H9 (cell line): ENCODE results near the gene ASTN2. TPM values are rescaled to one million over a fixed set of nuclear protein-coding genes. Genes with fewer than 3 reads are reported as not detected.

ENCODE experiments used
- DNase-seq: peaks from one replicate; pipeline ENCODE4 v3.0.0-alpha.2; 2017
- H2AFZ ChIP-seq: one replicate; pipeline ENCODE4 v1.6.1; 2013; ENCODE audit warnings: mild to moderate bottlenecking, low read length, control low read depth, moderate library complexity
- H2AK5ac ChIP-seq: 2 replicates; pipeline ENCODE4 v1.6.1; 2013; ENCODE audit warnings: low read length, control low read depth, mixed read lengths; ENCODE audit not compliant: insufficient read length
- H2BK120ac ChIP-seq: one replicate; pipeline ENCODE4 v1.6.1; 2013; ENCODE audit warnings: low read depth, mild to moderate bottlenecking, low read length, control low read depth, inconsistent platforms; ENCODE audit not compliant: poor library complexity, severe bottlenecking
- H2BK12ac ChIP-seq: 2 replicates; pipeline ENCODE4 v1.6.1; 2013; ENCODE audit warnings: low read length, control low read depth, mixed read lengths, low read depth; ENCODE audit not compliant: insufficient read length
- H2BK15ac ChIP-seq: 2 replicates; pipeline ENCODE4 v1.6.1; 2013; ENCODE audit warnings: low read depth, low read length, control low read depth
- H2BK20ac ChIP-seq: one replicate; pipeline ENCODE4 v1.6.1; 2013; ENCODE audit warnings: low read depth, mild to moderate bottlenecking, low read length, control low read depth, inconsistent platforms; ENCODE audit not compliant: poor library complexity, severe bottlenecking
- H2BK5ac ChIP-seq: 2 replicates; pipeline ENCODE4 v1.6.1; 2013; ENCODE audit warnings: low read length, control low read depth, mixed read lengths; ENCODE audit not compliant: insufficient read length
- H3K14ac ChIP-seq: 2 replicates; pipeline ENCODE4 v1.6.1; 2013; ENCODE audit warnings: low read length, control low read depth; ENCODE audit not compliant: insufficient read depth
- H3K18ac ChIP-seq: 2 replicates; pipeline ENCODE4 v1.6.1; 2013; ENCODE audit warnings: low read depth, mild to moderate bottlenecking, mixed read lengths, low read length, control low read depth; ENCODE audit not compliant: insufficient read length
- H3K23ac ChIP-seq: 2 replicates; pipeline ENCODE4 v1.6.1; 2013; ENCODE audit warnings: low read length, control low read depth, mixed read lengths, low read depth; ENCODE audit not compliant: insufficient read length
- H3K23me2 ChIP-seq: 2 replicates; pipeline ENCODE4 v1.6.1; 2013; ENCODE audit warnings: low read depth, mild to moderate bottlenecking, mixed read lengths, low read length, control low read depth; ENCODE audit not compliant: insufficient read length, poor library complexity, severe bottlenecking
- H3K27ac ChIP-seq: 2 replicates; pipeline ENCODE4 v1.5.1; 2013; ENCODE audit warnings: low read length, control low read depth, mixed read lengths, low read depth; ENCODE audit not compliant: insufficient read length
- H3K27me3 ChIP-seq: 2 replicates; pipeline ENCODE4 v1.6.1; 2013; ENCODE audit warnings: low read length, control low read depth, inconsistent platforms; ENCODE audit not compliant: insufficient read depth
- H3K4ac ChIP-seq: 2 replicates; pipeline ENCODE4 v1.6.1; 2013; ENCODE audit warnings: low read depth, mild to moderate bottlenecking, control low read depth, inconsistent platforms, low read length, moderate library complexity
- H3K4me1 ChIP-seq: 2 replicates; pipeline ENCODE4 v1.6.1; 2013; ENCODE audit warnings: low read length, control low read depth, inconsistent platforms; ENCODE audit not compliant: insufficient read depth
- H3K4me2 ChIP-seq: 2 replicates; pipeline ENCODE4 v1.6.1; 2013; ENCODE audit warnings: low read length, control low read depth, mixed read lengths; ENCODE audit not compliant: insufficient read length, insufficient read depth
- H3K56ac ChIP-seq: 2 replicates; pipeline ENCODE4 v1.6.1; 2013; ENCODE audit warnings: low read depth, mild to moderate bottlenecking, mixed read lengths, low read length, control low read depth; ENCODE audit not compliant: insufficient read length
- H3K79me1 ChIP-seq: 2 replicates; pipeline ENCODE4 v1.6.1; 2013; ENCODE audit warnings: low read depth, mild to moderate bottlenecking, moderate library complexity, low read length, control low read depth, inconsistent platforms; ENCODE audit not compliant: insufficient read depth, poor library complexity, severe bottlenecking
- H3K79me2 ChIP-seq: 2 replicates; pipeline ENCODE4 v1.6.1; 2013; ENCODE audit warnings: low read length, control low read depth, inconsistent platforms; ENCODE audit not compliant: insufficient read depth
- H3K9ac ChIP-seq: 2 replicates; pipeline ENCODE4 v1.6.1; 2013; ENCODE audit warnings: low read length, control low read depth, mixed read lengths; ENCODE audit not compliant: insufficient read length; ENCODE audit errors: extremely low read depth
- H3K9me3 ChIP-seq: one replicate; pipeline ENCODE4 v1.6.1; 2013; ENCODE audit warnings: low read depth, low read length, inconsistent platforms; ENCODE audit not compliant: control insufficient read depth
- H3T11ph ChIP-seq: one replicate; pipeline ENCODE4 v1.6.1; 2013; ENCODE audit warnings: mild to moderate bottlenecking, low read length, control low read depth, inconsistent platforms
- H4K20me1 ChIP-seq: one replicate; pipeline ENCODE4 v1.6.1; 2013; ENCODE audit not compliant: control insufficient read depth, insufficient read length, insufficient read depth
- H4K5ac ChIP-seq: 2 replicates; pipeline ENCODE4 v1.6.1; 2013; ENCODE audit warnings: low read depth, mild to moderate bottlenecking, mixed read lengths, low read length, control low read depth; ENCODE audit not compliant: insufficient read length
- H4K8ac ChIP-seq: replicated peaks from 2 replicates; pipeline ENCODE4 v1.6.1; 2013; ENCODE audit warnings: low read length, control low read depth, mixed read lengths, low read depth; ENCODE audit not compliant: insufficient read length
- H4K91ac ChIP-seq: 2 replicates; pipeline ENCODE4 v1.6.1; 2013; ENCODE audit warnings: low read depth, mild to moderate bottlenecking, moderate library complexity, mixed read lengths, low read length, control low read depth; ENCODE audit not compliant: insufficient read length
- H3K27ac Mint-ChIP-seq, 3 experiments: 2 replicates in 2 of 3; 3 replicates in 1 of 3; pipeline ENCODE4 v1.8.0; 2020 to 2021; ENCODE audit warnings: mixed read lengths in 3 of 3, mild to moderate bottlenecking in 1 of 3, moderate library complexity in 1 of 3
- H3K27me3 Mint-ChIP-seq: 2 replicates; pipeline ENCODE4 v1.8.0; 2021; ENCODE audit warnings: low read depth, mild to moderate bottlenecking, moderate library complexity, mixed read lengths
- H3K36me3 Mint-ChIP-seq, 3 experiments: 2 replicates in 2 of 3; 3 replicates in 1 of 3; pipeline ENCODE4 v1.8.0; 2020 to 2021; ENCODE audit warnings: low read depth in 3 of 3, mixed read lengths in 3 of 3; ENCODE audit not compliant: insufficient read depth in 1 of 3
- H3K4me1 Mint-ChIP-seq, 2 experiments: 2 replicates each; pipeline ENCODE4 v1.8.0; 2020; ENCODE audit warnings: mixed read lengths in 2 of 2
- H3K4me3 Mint-ChIP-seq, 2 experiments: 2 replicates in 1 of 2; 3 replicates in 1 of 2; pipeline ENCODE4 v1.8.0; 2020 to 2021; ENCODE audit warnings: mild to moderate bottlenecking in 2 of 2, mixed read lengths in 2 of 2, moderate library complexity in 1 of 2
- H3K9me3 Mint-ChIP-seq, 2 experiments: 2 replicates in 1 of 2; 3 replicates in 1 of 2; pipeline ENCODE4 v1.8.0; 2020; ENCODE audit warnings: mild to moderate bottlenecking in 2 of 2, mixed read lengths in 2 of 2, moderate library complexity in 1 of 2
- WGBS: extraction: QIAGEN DNeasy Blood & Tissue Kit; methylation state at CpG from one replicate; pipeline ENCODE4 v1.1.7; 2013; ENCODE audit warnings: missing lambda C conversion rate, low lambda C conversion rate, mixed read lengths; ENCODE audit not compliant: insufficient read length; ENCODE audit errors: extremely low coverage; 5-methylcytosine and 5-hydroxymethylcytosine counted together
- total RNA-seq: library from RNA; stranded (reverse); gene quantifications from 2 replicates; pipeline ENCODE4 v1.2.1, GENCODE V29; 2021
- TF ChIP-seq, protein P1 (sequence below): fragments of 200-600 bp; sonication (generic); conservative IDR thresholded peaks from 3 replicates; pipeline ENCODE4 v1.8.0; 2021; ENCODE audit warnings: antibody characterized with exemption, mild to moderate bottlenecking

The ASTN2 gene
- total RNA-seq, 1 experiment from 2014 or later, result 9.7 TPM

DNA sequence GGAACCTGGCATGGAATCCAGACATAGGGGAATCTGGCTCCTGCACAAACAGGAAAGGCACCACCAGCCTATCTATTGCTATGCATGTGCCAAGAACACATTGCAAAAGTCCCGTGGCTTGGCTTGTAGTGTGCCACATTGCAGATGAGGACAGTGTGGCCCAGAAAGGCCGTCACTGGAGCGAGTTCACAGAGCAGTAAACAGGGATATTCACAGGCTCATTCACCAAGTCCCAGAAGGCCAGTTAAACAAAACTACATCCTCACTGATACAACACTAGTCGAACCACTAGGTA, 767.4 kb downstream of the ASTN2 start:
- H2AK5ac ChIP-seq, result no peak overlapping the region
- no peak overlapping the region for H3K4me3 Mint-ChIP-seq
- no peak overlapping the region for H3K23ac ChIP-seq
- no peak overlapping the region for H2BK120ac ChIP-seq
- TF ChIP-seq, protein P1, sequence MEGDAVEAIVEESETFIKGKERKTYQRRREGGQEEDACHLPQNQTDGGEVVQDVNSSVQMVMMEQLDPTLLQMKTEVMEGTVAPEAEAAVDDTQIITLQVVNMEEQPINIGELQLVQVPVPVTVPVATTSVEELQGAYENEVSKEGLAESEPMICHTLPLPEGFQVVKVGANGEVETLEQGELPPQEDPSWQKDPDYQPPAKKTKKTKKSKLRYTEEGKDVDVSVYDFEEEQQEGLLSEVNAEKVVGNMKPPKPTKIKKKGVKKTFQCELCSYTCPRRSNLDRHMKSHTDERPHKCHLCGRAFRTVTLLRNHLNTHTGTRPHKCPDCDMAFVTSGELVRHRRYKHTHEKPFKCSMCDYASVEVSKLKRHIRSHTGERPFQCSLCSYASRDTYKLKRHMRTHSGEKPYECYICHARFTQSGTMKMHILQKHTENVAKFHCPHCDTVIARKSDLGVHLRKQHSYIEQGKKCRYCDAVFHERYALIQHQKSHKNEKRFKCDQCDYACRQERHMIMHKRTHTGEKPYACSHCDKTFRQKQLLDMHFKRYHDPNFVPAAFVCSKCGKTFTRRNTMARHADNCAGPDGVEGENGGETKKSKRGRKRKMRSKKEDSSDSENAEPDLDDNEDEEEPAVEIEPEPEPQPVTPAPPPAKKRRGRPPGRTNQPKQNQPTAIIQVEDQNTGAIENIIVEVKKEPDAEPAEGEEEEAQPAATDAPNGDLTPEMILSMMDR, result no peak; the same call in 2 of the 3 replicates
- no peak overlapping the region for H3K27ac Mint-ChIP-seq
- H3K4ac ChIP-seq, result no peak overlapping the region
- no peak overlapping the region for H4K5ac ChIP-seq
- H2AFZ ChIP-seq, result no peak overlapping the region
- no peak overlapping the region for H2BK20ac ChIP-seq
- H3K4me1 Mint-ChIP-seq, result no peaks in the 10 kb centered on the region
- no peak overlapping the region for H4K91ac ChIP-seq
- no peak overlapping the region for H4K8ac ChIP-seq
- H3K9ac ChIP-seq, result no peak overlapping the region
- no peaks in the 10 kb centered on the region for H3K4me1 ChIP-seq
- no peaks in the 10 kb centered on the region for H3K23me2 ChIP-seq
- no peak overlapping the region for H3K56ac ChIP-seq
- H3K18ac ChIP-seq, result no peak overlapping the region
- H3K4me2 ChIP-seq, result no peak overlapping the region
- H3K27me3 ChIP-seq, result no peaks in the 10 kb centered on the region
- H3K27me3 Mint-ChIP-seq, result no peaks in the 10 kb centered on the region
- DNase-seq, result no peak
- H3K79me1 ChIP-seq, result no peaks in the 10 kb centered on the region
- H3K9me3 ChIP-seq, result no peaks in the 10 kb centered on the region
- no peak overlapping the region for H2BK15ac ChIP-seq
- no peak overlapping the region for H3K14ac ChIP-seq
- H3K79me2 ChIP-seq, result no peaks in the 10 kb centered on the region
- no peak overlapping the region for H3T11ph ChIP-seq
- no peak overlapping the region for H3K27ac ChIP-seq
- H3K9me3 Mint-ChIP-seq, result no peaks in the 10 kb centered on the region
- no peak overlapping the region for H2BK12ac ChIP-seq
- no peak overlapping the region for H2BK5ac ChIP-seq
- no CpG with 5 or more reads among the region's 4 CpGs for WGBS
- no peaks in the 10 kb centered on the region for H4K20me1 ChIP-seq
- H3K36me3 Mint-ChIP-seq, result no peaks in the 10 kb centered on the region; a peak in 2 of 7 replicates
